Testis (tissue), 3 donors: Measurements from ENCODE around the gene TMEM18. TPM values are rescaled to one million over a fixed set of nuclear protein-coding genes. Genes with fewer than 3 reads are reported as not detected.

Source experiments
- DNase-seq: peaks from one replicate; pipeline ENCODE4 v3.0.0-alpha.2; 2019
- H3K27ac ChIP-seq, 2 donors: fragments of 200-600 bp; sonication (generic); one replicate each; pipeline ENCODE4 v1.5.1; 2019
- H3K27me3 ChIP-seq: fragments of 200-600 bp; sonication (generic); one replicate; pipeline ENCODE4 v1.5.1; 2019
- H3K36me3 ChIP-seq: fragments of 200-600 bp; sonication (generic); one replicate; pipeline ENCODE4 v1.5.1; 2017; ENCODE audit warnings: low read depth; ENCODE audit errors: missing control alignments
- H3K4me1 ChIP-seq: fragments of 200-600 bp; sonication (generic); one replicate; pipeline ENCODE4 v1.5.1; 2019
- H3K4me3 ChIP-seq, 2 donors: fragments of 200-600 bp; sonication (generic); one replicate each; pipeline ENCODE4 v1.5.1; 2017 to 2019
- H3K9me3 ChIP-seq: fragments of 200-600 bp; sonication (generic); one replicate; pipeline ENCODE4 v1.5.1; 2017
- POLR2A ChIP-seq: fragments of 450-650 bp; IDR thresholded peaks from one replicate; pipeline ENCODE4 v1.6.1; 2017; ENCODE audit warnings: antibody characterized with exemption, mild to moderate bottlenecking, moderate library complexity
- WGBS, 2 donors: methylation state at CpG; one replicate each; pipeline ENCODE4 v1.1.5; 2018; 5-methylcytosine and 5-hydroxymethylcytosine counted together
- intact Hi-C: fragments of 100-400 bp; cut with DNase I; formaldehyde crosslinking; loops from one replicate; pipeline ENCODE4 v1.15.1; 2023; ENCODE audit warnings: low total_unique reads
- polyA plus RNA-seq: library from polyadenylated mRNA; stranded (reverse); fragments of 350-450 nt; fragmentation: Illumina TruSeq; extraction: RNeasy Lipid Tissue Mini Kit (QIAGEN cat#74804); gene quantifications from one replicate; pipeline ENCODE4 v1.2.3, GENCODE V29; 2014; ENCODE audit warnings: low read depth, low replicate concordance; ENCODE audit not compliant: insufficient read depth
- total RNA-seq, 2 donors: library from RNA; depleted of rRNA; stranded (reverse); fragments of >200 nt; gene quantifications; one replicate each; pipeline ENCODE4 v1.2.3, GENCODE V29; 2016
- TF ChIP-seq, protein P1 (sequence below), 3 experiments: fragments of 450-650 bp in 2 of 3; fragments of 200-600 bp in 1 of 3; sonication (generic) in 1 of 3; IDR thresholded peaks; one replicate each; pipeline ENCODE4 v1.5.1; 2016 to 2019; ENCODE audit warnings: antibody characterized with exemption in 3 of 3, mild to moderate bottlenecking in 2 of 3, moderate library complexity in 1 of 3

TMEM18 gene
- total and polyA plus RNA-seq, 3 donors from 2014 or later = 18.0 to 30.5 (median 25.8) TPM

DNA sequence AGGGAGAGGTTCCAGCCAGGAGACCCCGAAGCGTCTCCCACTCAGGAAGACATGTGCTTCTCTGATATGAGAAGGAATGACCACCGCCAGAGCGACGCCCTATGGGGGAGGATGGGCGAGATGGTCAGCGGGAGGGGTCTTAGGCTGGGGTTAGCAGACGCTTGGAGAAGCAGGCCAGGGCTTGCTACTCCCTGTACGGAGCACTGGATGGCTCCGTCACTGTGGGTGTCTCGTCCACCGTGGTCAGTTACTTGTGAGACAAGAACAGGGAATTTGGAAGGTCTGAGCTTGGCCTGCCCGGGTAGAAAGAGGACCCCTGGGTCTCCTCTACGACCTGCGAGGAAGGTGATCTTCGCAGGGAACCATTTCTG lies 39.8 kb downstream of the TMEM18 start:
- 44 to 49% methylated on average over 11 to 16 of the region's 16 CpGs for WGBS, 2 donors
- intact Hi-C loops = no loop called here
- DNase-seq = no peak

DNA sequence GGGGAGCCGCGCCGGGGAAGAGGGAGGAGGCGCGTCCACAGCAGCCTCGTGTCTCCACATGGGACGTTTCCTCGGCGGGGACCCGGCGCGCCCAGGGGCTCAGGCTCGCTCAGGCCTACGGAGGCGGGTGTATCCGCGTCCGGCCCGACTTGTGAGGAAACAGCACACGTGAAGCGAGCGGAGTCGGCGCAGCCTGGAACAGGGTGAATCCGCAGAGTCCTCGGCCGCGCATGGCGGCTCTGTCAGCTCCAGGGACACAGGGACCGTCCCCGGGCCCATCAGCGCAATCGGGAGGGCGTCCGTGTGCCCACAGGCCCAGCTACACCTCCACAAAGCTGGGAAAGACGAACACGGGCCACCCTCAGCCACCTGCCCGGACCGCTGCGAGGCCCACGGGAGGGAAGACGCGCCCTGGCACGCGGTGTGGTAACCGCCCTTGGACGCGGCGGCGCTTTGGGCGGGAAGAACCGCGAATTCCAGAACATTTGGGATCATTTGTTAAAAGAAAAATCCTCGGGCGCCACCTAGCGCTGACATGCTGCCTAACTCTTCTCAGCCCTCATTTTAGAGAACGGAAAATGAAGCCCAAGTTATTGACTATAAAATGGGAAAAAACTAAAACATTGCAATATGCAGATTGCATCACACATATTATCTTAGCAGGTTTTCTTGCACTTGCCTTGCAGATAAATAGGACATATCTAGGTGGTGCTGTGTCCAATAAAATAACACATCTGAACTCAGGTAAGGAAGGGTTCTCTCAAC lies 40.4 kb downstream of the TMEM18 start:
- peak overlapping the region; percentile 41 to 56 for H3K4me3 ChIP-seq
- intact Hi-C loops = no loop called here
- TF ChIP-seq, protein P1, sequence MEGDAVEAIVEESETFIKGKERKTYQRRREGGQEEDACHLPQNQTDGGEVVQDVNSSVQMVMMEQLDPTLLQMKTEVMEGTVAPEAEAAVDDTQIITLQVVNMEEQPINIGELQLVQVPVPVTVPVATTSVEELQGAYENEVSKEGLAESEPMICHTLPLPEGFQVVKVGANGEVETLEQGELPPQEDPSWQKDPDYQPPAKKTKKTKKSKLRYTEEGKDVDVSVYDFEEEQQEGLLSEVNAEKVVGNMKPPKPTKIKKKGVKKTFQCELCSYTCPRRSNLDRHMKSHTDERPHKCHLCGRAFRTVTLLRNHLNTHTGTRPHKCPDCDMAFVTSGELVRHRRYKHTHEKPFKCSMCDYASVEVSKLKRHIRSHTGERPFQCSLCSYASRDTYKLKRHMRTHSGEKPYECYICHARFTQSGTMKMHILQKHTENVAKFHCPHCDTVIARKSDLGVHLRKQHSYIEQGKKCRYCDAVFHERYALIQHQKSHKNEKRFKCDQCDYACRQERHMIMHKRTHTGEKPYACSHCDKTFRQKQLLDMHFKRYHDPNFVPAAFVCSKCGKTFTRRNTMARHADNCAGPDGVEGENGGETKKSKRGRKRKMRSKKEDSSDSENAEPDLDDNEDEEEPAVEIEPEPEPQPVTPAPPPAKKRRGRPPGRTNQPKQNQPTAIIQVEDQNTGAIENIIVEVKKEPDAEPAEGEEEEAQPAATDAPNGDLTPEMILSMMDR (IDR thresholded peaks at IDR 0.05) = peak; percentile 76 to 90 (median 89)
- TF ChIP-seq POLR2A = no peak
- WGBS, 2 donors = 7 to 21% methylated on average over 24 to 55 of the region's 57 CpGs
- H3K36me3 ChIP-seq = no peaks in the 10 kb centered on the region
- no peaks in the 10 kb centered on the region for H3K27me3 ChIP-seq
- DNase-seq = peak; percentile 90
- H3K4me1 ChIP-seq = no peaks in the 10 kb centered on the region
- H3K27ac ChIP-seq = peak overlapping the region; percentile 54 to 63
- no peaks in the 10 kb centered on the region for H3K9me3 ChIP-seq

More for the DNA sequence above, 39.8 kb downstream of the TMEM18 start:
- H3K4me1 ChIP-seq = no peaks in the 10 kb centered on the region
- no peaks in the 10 kb centered on the region for H3K27me3 ChIP-seq
- H3K9me3 ChIP-seq = no peaks in the 10 kb centered on the region
- TF ChIP-seq, protein P1 (IDR thresholded peaks at IDR 0.05) = no peak
- no peak for TF ChIP-seq POLR2A
- no peak overlapping the region for H3K27ac ChIP-seq
- H3K4me3 ChIP-seq = peak overlapping the region in 1 of 2 donors; percentile 56
- no peaks in the 10 kb centered on the region for H3K36me3 ChIP-seq

- no peaks in the 10 kb centered on the region for H3K9me3 ChIP-seq
- peak overlapping the region; percentile 54 to 63 for H3K27ac ChIP-seq
- H3K36me3 ChIP-seq = no peaks in the 10 kb centered on the region
- H3K27me3 ChIP-seq = no peaks in the 10 kb centered on the region
- TF ChIP-seq, protein P1 (IDR thresholded peaks at IDR 0.05) = no peak
- TF ChIP-seq POLR2A = no peak
- intact Hi-C loops = no loop called here
- WGBS, 2 donors = 72 to 92% methylated on average over 12 to 44 of the region's 57 CpGs
- H3K4me1 ChIP-seq = no peaks in the 10 kb centered on the region
- no peak for DNase-seq
- peak overlapping the region; percentile 41 to 56 for H3K4me3 ChIP-seq
Measured at GRCh38 chr2:635687-636621, 41.3 kb downstream of the TMEM18 start.

GRCh38 chr2:634636-635388 lies 42.4 kb downstream of the TMEM18 start:
- 63 to 70% methylated on average over 16 of the region's 16 CpGs for WGBS, 2 donors
- no peak for DNase-seq
- TF ChIP-seq POLR2A = no peak
- TF ChIP-seq, protein P1 (IDR thresholded peaks at IDR 0.05) = no peak
- no peaks in the 10 kb centered on the region for H3K4me1 ChIP-seq
- intact Hi-C loops = no loop called here
- H3K27ac ChIP-seq = no peak overlapping the region
- H3K4me3 ChIP-seq = no peak overlapping the region
- H3K9me3 ChIP-seq = no peaks in the 10 kb centered on the region
- no peaks in the 10 kb centered on the region for H3K27me3 ChIP-seq
- H3K36me3 ChIP-seq = no peaks in the 10 kb centered on the region
